Erythroblast (primary cell): ENCODE results near the gene C17orf67.
A peak's percentile ranks its signal among the peaks of the same experiment; 100 is the strongest.

Experiments used
- DNase-seq, 2 experiments: peaks; one replicate each; lab custom pipeline; 2025; lab: John Stamatoyannopoulos, UW
- GATA1 ChIP-seq: IDR thresholded peaks from 2 replicates; pipeline ENCODE4 v1.6.1; 2011; ENCODE audit warnings: low read depth, mild to moderate bottlenecking, control low read depth, low read length, moderate library complexity
- POLR2A ChIP-seq: IDR thresholded peaks from 2 replicates; pipeline ENCODE4 v1.6.1; 2011; ENCODE audit warnings: mild to moderate bottlenecking, low read length

Gene C17orf67

DNA sequence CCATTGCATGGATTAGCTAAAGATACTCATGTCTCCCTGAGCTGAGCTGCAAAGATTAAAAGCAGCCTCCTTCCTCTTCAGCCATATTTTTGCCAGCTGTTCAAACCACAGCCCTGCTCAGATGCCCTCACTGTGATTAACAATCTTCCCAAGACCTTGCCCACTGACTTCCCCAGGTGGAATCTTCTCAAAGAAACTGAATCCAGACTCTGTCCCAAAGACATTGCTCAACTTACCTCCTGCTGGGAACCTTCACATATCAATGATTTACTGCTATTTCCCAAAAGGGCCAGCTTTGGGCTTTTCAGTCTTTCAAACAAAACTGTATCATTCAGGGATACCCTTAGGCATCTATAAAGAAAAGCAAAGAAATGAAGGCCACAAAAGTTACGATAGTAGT lies 9.2 kb downstream of the C17orf67 start:
- no peak for TF ChIP-seq GATA1
- TF ChIP-seq POLR2A, result no peak
- no peak for DNase-seq

GRCh38 chr17:56823848-56824247 lies 9.9 kb downstream of the C17orf67 start:
- peak in 1 of 2 experiments; percentile 17 for DNase-seq
- TF ChIP-seq GATA1, result no peak
- no peak for TF ChIP-seq POLR2A

- no peak for TF ChIP-seq POLR2A
- no peak for TF ChIP-seq GATA1
- DNase-seq, result no peak
These were observed 11.0 kb downstream of the C17orf67 start for GRCh38 chr17:56822725-56823124.

GRCh38 chr17:56821847-56822534 lies 11.7 kb downstream of the C17orf67 start:
- no peak for DNase-seq
- no peak for TF ChIP-seq GATA1
- TF ChIP-seq POLR2A, result no peak

DNA sequence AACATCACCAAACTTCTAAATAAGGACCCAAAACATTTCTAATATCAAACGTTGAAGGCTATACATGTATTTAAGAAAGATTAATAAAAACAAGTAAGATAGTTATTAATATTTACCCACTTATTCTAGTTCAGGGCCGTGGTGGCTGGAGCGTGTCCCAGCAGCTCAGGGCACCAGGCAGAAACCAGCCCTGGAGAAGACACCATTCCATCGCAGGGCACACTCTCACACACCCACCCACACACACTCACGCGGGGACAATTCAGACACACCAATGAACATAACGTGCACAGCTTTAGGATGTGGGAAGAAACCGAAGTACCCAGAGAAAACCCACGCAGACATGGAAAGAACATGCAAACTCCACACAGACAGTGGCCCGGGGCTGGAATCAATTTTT lies 13.5 kb downstream of the C17orf67 start:
- TF ChIP-seq POLR2A (no peak), GATA1 (no peak)
- DNase-seq, result no peak

DNA sequence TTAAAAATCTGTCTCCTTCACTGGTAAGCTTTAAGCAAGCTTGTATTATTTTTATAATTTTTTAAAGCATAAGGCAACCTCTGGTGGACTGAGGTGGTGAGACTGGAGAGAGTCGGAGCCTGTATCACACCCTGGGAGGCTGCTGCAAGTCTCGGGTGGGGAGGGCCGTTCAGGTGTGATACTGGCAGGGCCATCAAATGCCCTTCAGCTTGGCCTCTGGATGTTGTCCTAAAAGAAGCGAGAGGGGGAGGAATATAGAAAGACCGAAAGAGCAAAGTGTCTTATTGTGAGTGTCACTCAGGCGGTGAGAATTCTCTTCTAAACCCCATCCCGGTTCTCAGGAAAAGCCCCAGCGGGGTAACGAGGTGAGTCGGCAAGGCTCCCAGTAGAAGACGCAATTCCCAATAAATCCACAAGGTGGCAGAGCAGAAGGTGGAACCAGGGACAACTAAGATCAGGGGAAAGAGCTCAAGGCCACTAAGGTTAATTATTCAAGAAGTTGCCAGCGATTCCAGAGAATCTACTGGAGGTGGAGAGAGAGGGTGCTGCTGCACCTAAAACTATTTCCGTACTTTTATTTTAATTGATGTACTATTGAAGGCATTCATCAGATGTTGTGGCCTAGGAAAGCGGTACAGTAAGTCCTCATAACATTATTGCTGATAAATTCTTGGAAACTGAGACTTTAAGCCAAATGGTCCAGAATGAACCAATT lies 14.1 kb downstream of the C17orf67 start:
- peak; percentile 65 to 86 for DNase-seq
- TF ChIP-seq POLR2A (no peak), GATA1 (no peak)

DNA sequence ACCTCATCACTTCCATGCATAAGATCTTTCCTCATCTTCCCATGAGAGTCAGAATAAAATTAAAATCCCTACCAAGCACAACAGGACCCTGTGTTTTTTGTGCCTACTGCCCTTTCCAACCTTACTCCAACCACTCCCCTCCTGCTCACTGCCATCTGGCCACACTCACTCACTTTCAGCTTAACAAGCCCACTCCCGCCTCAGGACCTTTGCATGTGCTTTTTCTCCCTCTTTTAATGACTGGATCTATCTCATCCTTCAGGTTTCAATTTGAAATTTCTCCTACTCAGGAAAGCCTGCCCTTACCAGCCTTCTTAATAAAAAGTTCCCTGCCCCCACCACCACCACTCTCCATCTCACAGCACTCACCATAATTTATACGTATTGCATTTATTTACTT lies 14.7 kb downstream of the C17orf67 start:
- TF ChIP-seq GATA1, result no peak
- TF ChIP-seq POLR2A, result no peak
- no peak for DNase-seq

DNA sequence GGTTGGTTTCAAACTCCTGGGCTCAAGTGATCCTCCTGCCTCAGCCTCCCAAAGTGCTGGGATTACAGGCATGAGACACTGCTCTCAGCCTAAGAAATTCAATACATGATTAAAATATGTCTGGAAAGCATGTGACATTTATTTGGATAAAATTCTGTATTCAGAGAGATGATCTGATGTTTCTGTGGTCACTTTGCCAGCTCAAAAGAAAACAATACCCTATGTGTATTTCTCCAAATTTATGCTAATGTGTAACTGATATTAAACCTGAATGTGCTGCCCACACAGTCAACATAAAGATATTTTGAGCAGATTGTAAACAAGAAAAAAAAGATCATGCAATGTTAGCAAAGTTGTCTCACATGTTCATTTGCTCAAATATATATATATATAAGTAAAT lies 16.7 kb downstream of the C17orf67 start:
- TF ChIP-seq POLR2A (no peak), GATA1 (no peak)

DNA sequence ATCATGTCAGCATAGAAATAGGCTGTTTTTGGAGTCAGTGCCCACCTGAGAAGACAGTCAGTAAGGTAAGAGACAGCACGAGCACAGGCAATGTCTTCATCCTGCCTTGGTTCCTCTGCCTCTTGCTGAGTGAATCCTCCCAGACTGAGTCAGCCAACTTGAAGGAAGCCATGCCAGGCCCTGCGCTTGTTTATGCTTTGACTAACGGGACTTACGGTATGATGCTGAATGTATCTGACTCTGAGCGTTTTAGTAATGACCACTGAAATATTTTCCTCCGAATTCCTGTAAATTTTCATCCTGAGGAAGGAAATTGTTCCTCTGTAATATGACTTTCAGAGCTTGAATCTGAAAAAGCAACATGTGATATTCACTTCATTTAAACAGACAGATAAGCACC lies 18.0 kb downstream of the C17orf67 start:
- DNase-seq, result no peak
- no peak for TF ChIP-seq POLR2A
- no peak for TF ChIP-seq GATA1

More for the DNA sequence above, 16.7 kb downstream of the C17orf67 start:
- DNase-seq, result no peak

DNA sequence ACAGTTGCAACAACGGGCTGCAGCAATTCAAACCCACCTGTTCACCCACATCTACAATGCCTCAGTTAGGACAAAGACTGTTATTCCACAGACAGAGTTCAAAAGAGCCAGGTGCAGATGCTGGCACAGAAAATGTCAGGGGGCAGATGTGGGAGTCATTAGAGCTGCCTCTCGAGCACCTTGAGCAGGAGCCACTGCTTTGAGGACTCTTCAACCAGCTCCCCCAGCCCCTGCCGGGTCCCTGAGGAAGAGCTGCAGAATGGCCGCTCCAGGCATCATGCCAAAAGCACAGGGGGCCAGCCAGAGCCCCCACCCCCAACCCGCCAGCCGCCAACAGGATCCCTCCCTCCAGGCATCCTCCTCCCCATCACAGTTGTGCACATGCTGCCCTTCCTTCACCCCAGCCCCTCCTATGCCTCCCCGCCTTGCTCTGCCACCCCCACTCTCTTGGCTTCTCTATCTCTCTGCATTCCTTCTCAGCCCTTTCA lies 20.8 kb downstream of the C17orf67 start:
- DNase-seq, result no peak
- TF ChIP-seq POLR2A (no peak), GATA1 (no peak)

- no peak for DNase-seq
- TF ChIP-seq POLR2A (no peak), GATA1 (no peak)
These were observed 22.6 kb downstream of the C17orf67 start for GRCh38 chr17:56810891-56811775.

DNA sequence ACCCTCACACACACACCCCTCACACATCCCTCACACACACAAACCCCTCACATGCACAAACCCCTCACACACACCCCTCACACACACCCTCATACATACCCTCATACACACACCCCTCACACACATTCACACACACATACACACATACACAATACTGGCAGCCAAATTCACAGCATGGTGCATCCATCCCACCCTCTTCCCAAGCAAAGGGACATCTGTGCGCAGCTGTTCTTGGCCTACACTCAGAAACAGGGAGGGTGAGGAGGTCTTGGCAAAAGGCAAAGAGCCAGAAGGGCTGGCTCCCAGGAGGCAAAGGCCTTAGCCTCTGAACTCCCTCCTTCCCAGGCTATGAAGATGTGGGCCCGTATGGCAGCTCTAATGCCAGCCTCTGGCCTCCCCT lies 23.4 kb downstream of the C17orf67 start:
- no peak for TF ChIP-seq GATA1
- no peak for TF ChIP-seq POLR2A
- DNase-seq, result no peak

DNA sequence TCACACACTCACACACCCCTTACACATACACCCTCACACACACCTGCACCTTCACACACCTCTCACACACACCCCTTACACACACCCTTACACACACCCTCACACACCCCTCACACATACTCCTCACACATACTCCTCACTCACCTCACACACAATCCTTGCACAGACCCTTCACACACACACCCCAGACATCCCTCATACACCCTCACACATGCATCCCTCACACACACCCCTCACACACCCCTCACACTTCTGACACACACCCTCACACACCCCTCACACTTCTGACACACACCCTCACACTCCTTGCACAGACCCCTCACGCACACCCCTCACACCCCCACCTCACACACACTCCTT lies 23.9 kb downstream of the C17orf67 start:
- DNase-seq, result no peak

More for the DNA sequence above, 23.9 kb downstream of the C17orf67 start:
- TF ChIP-seq POLR2A (no peak), GATA1 (no peak)
